ENCODE measurements around the gene ABHD18. TPM values are rescaled to one million over a fixed set of nuclear protein-coding genes. Genes with fewer than 3 reads are reported as not detected.
A peak's percentile ranks its signal among the peaks of the same experiment; 100 is the strongest.
"Not testable (repeated sequence)": the region's sequence is repeated elsewhere in the genome, so short reads cannot be mapped to it uniquely, and the experiment has no call there.

ABHD18 gene
- polyA plus RNA-seq, 4 donors, result 5.8 to 17.4 (median 10.0) TPM

DNA sequence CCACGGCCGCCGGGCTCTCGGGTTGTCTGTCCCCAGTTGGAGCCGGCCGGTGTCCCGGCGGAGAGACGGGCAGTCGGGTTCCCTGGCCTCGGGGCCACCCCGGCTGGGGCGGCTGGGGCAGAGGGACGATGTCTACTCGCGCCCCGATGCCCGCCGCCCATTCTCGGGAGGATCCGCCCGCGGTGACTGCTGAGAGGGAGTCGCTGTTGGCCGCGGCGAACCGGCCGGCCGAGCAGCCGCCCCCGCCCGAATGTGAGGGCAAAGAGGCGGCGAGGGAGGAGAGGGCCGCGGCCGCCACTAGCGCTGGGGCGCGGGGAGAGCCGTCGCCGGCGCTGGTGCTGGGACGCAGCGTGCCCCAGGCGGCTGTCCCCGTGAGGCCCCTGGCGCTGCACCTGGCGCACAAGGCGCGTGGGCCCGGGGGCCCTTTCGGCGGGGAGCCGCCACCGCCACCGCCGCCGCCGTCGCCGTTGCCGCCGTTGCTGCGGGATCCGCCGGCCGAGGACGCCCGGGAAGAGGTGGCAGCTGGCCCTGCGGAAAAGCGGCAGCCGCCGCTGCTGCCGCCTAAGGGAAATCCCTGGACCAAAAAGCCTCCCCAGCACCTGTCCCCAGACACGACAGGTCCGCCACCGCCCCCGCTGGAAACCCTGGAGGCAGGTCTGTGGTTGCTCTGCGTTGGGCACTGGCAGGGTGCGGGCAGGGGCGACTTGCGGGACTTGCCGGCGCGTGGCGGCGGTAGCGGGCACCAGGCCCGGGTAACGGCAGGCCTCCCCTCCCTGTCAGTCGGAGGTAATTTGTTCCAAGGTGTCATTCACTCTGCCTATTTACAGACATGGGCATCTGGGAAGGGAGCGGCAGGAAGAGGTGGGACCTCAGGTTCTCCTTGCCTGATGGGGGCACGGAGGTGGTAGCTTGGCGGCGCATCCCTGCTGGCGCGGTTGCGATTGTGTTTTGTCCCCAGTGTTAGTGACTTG, 96.6 kb downstream of the ABHD18 start:
- FAIRE-seq (no peak), DNase-seq (peak; percentile 80 to 86)
- 0 to 1% (median 1%) methylated on average over 64 to 101 of the region's 101 CpGs for WGBS, 3 donors

DNA sequence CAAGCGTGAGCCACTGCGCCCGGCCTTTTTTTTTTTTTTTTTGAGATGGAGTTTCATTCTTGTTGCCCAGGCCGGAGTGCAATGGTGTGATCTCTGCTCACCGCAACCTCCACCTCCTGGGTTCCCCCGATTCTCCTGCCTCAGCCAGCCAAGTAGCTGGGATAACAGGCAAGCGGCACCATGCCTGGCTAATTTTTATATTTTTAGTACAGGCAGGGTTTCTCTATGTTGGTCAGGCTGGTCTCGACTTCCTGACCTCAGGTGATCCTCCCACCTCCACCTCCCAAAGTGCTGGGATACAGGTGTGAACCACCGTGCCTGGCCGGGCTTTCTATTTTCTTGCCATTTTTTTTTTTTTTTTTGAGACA, 101.2 kb downstream of the ABHD18 start:
- H3K27me3 ChIP-seq (ENCODE audit: control insufficient read depth in 3 of 3, insufficient read depth in 3 of 3, low read length in 3 of 3); H3K9me3 ChIP-seq (ENCODE audit: control insufficient read depth in 2 of 2, insufficient read depth in 1 of 2, low read depth in 1 of 2, low read length in 1 of 2); H3K4me3 ChIP-seq (ENCODE audit: low read depth in 1 of 3, low read length in 3 of 3); H3K4me1 ChIP-seq (ENCODE audit: control insufficient read depth in 3 of 3, insufficient read depth in 2 of 3, low read depth in 1 of 3, low read length in 2 of 3); FAIRE-seq; H3K27ac ChIP-seq (ENCODE audit: low read depth in 1 of 3, low read length in 2 of 3); DNase-seq: not testable (repeated sequence)
- WGBS, 3 donors, result 96 to 97% (median 96%) methylated on average over 8 to 10 of the region's 10 CpGs
- peaks cover 0 to 12% (median 0%) of the 10 kb centered on the region in 3 donors for H3K36me3 ChIP-seq (ENCODE audit: control insufficient read depth in 3 of 3, insufficient read depth in 2 of 3, low read depth in 1 of 3, low read length in 3 of 3)

More for the DNA sequence above, 96.6 kb downstream of the ABHD18 start:
- no peaks in the 10 kb centered on the region for H3K27me3 ChIP-seq (ENCODE audit: control insufficient read depth in 3 of 3, insufficient read depth in 3 of 3, low read length in 3 of 3)
- H3K4me1 ChIP-seq (ENCODE audit: control insufficient read depth in 3 of 3, insufficient read depth in 2 of 3, low read depth in 1 of 3, low read length in 2 of 3), result no peaks in the 10 kb centered on the region
- H3K36me3 ChIP-seq (ENCODE audit: control insufficient read depth in 3 of 3, insufficient read depth in 2 of 3, low read depth in 1 of 3, low read length in 3 of 3), result peaks cover 0 to 5% (median 0%) of the 10 kb centered on the region in 3 donors
- no peaks in the 10 kb centered on the region for H3K9me3 ChIP-seq (ENCODE audit: control insufficient read depth in 2 of 2, insufficient read depth in 1 of 2, low read depth in 1 of 2, low read length in 1 of 2)
- H3K4me3 ChIP-seq (ENCODE audit: low read depth in 1 of 3, low read length in 3 of 3), result peak overlapping the region; percentile 83 to 98 (median 88)
- H3K27ac ChIP-seq (ENCODE audit: low read depth in 1 of 3, low read length in 2 of 3), result peak overlapping the region; percentile 96 to 99 (median 97)

DNA sequence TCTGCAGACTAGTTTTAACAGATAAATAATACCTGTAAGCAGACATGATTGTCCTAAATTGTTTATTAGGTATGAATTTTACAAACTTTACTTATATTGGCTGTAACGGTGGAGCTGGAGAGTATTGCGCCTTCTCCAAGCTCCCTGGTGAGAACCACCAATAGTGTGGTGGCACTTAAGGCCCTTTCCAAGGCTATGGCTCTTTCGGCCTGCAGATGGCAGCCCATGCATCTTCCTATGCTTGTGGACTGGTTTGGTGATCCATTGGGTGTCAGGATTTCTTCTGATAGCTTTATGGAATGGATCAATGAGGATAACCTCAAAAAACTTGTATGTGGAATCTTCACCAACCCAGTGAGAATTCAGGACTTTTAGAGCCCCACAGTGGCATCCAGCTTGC, 103.7 kb downstream of the ABHD18 start:
- no peaks in the 10 kb centered on the region for H3K27me3 ChIP-seq (ENCODE audit: control insufficient read depth in 3 of 3, insufficient read depth in 3 of 3, low read length in 3 of 3)
- FAIRE-seq, result no peak
- H3K9me3 ChIP-seq (ENCODE audit: control insufficient read depth in 2 of 2, insufficient read depth in 1 of 2, low read depth in 1 of 2, low read length in 1 of 2), result no peaks in the 10 kb centered on the region
- 89 to 91% (median 89%) methylated on average over 3 of the region's 3 CpGs for WGBS, 3 donors
- no peak overlapping the region for H3K27ac ChIP-seq (ENCODE audit: low read depth in 1 of 3, low read length in 2 of 3)
- no peaks in the 10 kb centered on the region for H3K4me1 ChIP-seq (ENCODE audit: control insufficient read depth in 3 of 3, insufficient read depth in 2 of 3, low read depth in 1 of 3, low read length in 2 of 3)
- peaks cover 0 to 12% (median 0%) of the 10 kb centered on the region in 3 donors for H3K36me3 ChIP-seq (ENCODE audit: control insufficient read depth in 3 of 3, insufficient read depth in 2 of 3, low read depth in 1 of 3, low read length in 3 of 3)
- peak; percentile 9 to 25 for DNase-seq
- H3K4me3 ChIP-seq (ENCODE audit: low read depth in 1 of 3, low read length in 3 of 3), result no peak overlapping the region

DNA sequence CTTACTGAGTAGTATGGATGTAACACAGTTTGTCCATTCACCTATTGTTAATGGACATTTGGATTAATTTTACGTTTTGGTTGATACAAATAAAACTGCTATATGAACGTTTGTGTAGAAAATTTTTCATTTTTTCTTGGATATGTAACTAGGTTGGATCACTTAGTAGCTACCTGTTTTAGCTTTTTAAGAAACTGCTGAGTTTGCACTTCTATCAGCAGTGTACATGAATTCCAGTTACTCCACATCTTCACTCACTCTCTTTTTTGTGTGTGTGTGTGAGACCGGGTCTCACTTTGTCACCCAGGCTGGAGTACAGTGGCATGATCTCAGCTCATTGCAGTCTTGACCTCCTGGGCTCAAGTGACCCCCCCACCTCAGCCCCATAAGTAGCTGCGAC, 111.3 kb downstream of the ABHD18 start:
- Histone ChIP-seq H3K27me3 (ENCODE audit: control insufficient read depth in 3 of 3, insufficient read depth in 3 of 3, low read length in 3 of 3) (no peaks in the 10 kb centered on the region), H3K4me1 (ENCODE audit: control insufficient read depth in 3 of 3, insufficient read depth in 2 of 3, low read depth in 1 of 3, low read length in 2 of 3) (no peaks in the 10 kb centered on the region), H3K27ac (ENCODE audit: low read depth in 1 of 3, low read length in 2 of 3) (no peak overlapping the region), H3K36me3 (ENCODE audit: control insufficient read depth in 3 of 3, insufficient read depth in 2 of 3, low read depth in 1 of 3, low read length in 3 of 3) (peaks cover 0 to 37% (median 4%) of the 10 kb centered on the region in 3 donors), H3K9me3 (ENCODE audit: control insufficient read depth in 2 of 2, insufficient read depth in 1 of 2, low read depth in 1 of 2, low read length in 1 of 2) (no peaks in the 10 kb centered on the region), H3K4me3 (ENCODE audit: low read depth in 1 of 3, low read length in 3 of 3) (no peak overlapping the region)
- FAIRE-seq (no peak), DNase-seq (no peak)
- WGBS, 3 donors, result 88 to 94% (median 88%) methylated on average over 4 of the region's 4 CpGs

Other genes with a start within 250 kb of the ABHD18 start
- not detected for gene SLC25A31, start 235.0 kb upstream of the ABHD18 start, polyA plus RNA-seq
- gene HSPA4L, start 183.1 kb upstream of the ABHD18 start, polyA plus RNA-seq, result 1 to 10 TPM in 2 of 4 donors, under 1 TPM in 2; 0.54 to 1.6 (median 1.00) TPM
- 1 to 10 TPM; 1.1 to 9.5 (median 5.0) TPM for gene PLK4, start 84.5 kb upstream of the ABHD18 start, polyA plus RNA-seq
- gene MFSD8, start 233 bp upstream of the ABHD18 start, polyA plus RNA-seq, result 10 to 100 TPM in 3 of 4 donors, 1 to 10 TPM in 1; 9.9 to 31.4 (median 15.7) TPM
- gene LARP1B, start 95.9 kb downstream of the ABHD18 start, polyA plus RNA-seq, result 10 to 100 TPM; 18.4 to 24.5 (median 19.4) TPM